IPS-18c (cell line): Measurements from ENCODE around the gene EPRS1.
A peak's percentile ranks its signal among the peaks of the same experiment; 100 is the strongest.
"Not testable (repeated sequence)": the region's sequence is repeated elsewhere in the genome, so short reads cannot be mapped to it uniquely, and the experiment has no call there.

Experiments used
- H3K4me3 ChIP-seq: 2 replicates; pipeline ENCODE4 v1.7.0; 2013; ENCODE audit warnings: low read depth, mild to moderate bottlenecking, low read length, moderate library complexity; ENCODE audit not compliant: insufficient read depth
- H3K9me3 ChIP-seq: one replicate; pipeline ENCODE4 v1.6.1; 2013; ENCODE audit warnings: mild to moderate bottlenecking, low read length, moderate library complexity; ENCODE audit not compliant: control insufficient read depth, insufficient read depth

EPRS1 gene

GRCh38 chr1:220044678-220045355 is 1.5 kb downstream of the EPRS1 start:
- peak overlapping the region; percentile 96; the same call in 1 of the 2 replicates for H3K4me3 ChIP-seq

GRCh38 chr1:220043646-220044045 is 2.7 kb downstream of the EPRS1 start:
- Histone ChIP-seq H3K4me3 (no peak overlapping the region), H3K9me3 (peaks cover 7% of the 10 kb centered on the region)

More at GRCh38 chr1:220044678-220045355, 1.5 kb downstream of the EPRS1 start:
- peaks cover 4% of the 10 kb centered on the region for H3K9me3 ChIP-seq

- H3K9me3 ChIP-seq = peaks cover 7% of the 10 kb centered on the region
- H3K4me3 ChIP-seq = no peak overlapping the region
Measured at GRCh38 chr1:220040028-220040596, 6.2 kb downstream of the EPRS1 start.

GRCh38 chr1:220038640-220039039 is 7.7 kb downstream of the EPRS1 start:
- H3K4me3 ChIP-seq = no peak overlapping the region
- peaks cover 6% of the 10 kb centered on the region for H3K9me3 ChIP-seq

GRCh38 chr1:220037810-220038209 is 8.5 kb downstream of the EPRS1 start:
- H3K4me3 ChIP-seq, H3K9me3 ChIP-seq: not testable (repeated sequence)

GRCh38 chr1:220032911-220033310 is 13.4 kb downstream of the EPRS1 start:
- Histone ChIP-seq H3K9me3 (no peaks in the 10 kb centered on the region), H3K4me3 (no peak overlapping the region)

- H3K9me3 ChIP-seq = no peaks in the 10 kb centered on the region
- H3K4me3 ChIP-seq = no peak overlapping the region
Measured at GRCh38 chr1:220031287-220031686, 15.0 kb downstream of the EPRS1 start.

GRCh38 chr1:220028346-220028895 is 17.9 kb downstream of the EPRS1 start:
- no peak overlapping the region for H3K4me3 ChIP-seq
- H3K9me3 ChIP-seq = no peaks in the 10 kb centered on the region

- Histone ChIP-seq H3K4me3 (no peak overlapping the region), H3K9me3 (no peaks in the 10 kb centered on the region)
Measured at GRCh38 chr1:220019071-220019470, 27.2 kb downstream of the EPRS1 start.

GRCh38 chr1:220013497-220013896 is 32.8 kb downstream of the EPRS1 start:
- H3K9me3 ChIP-seq = no peaks in the 10 kb centered on the region
- no peak overlapping the region for H3K4me3 ChIP-seq

GRCh38 chr1:220012259-220012658 is 34.0 kb downstream of the EPRS1 start:
- no peak overlapping the region for H3K4me3 ChIP-seq

GRCh38 chr1:220011620-220012019 is 34.7 kb downstream of the EPRS1 start:
- Histone ChIP-seq H3K4me3 (no peak overlapping the region), H3K9me3 (no peaks in the 10 kb centered on the region)

More at GRCh38 chr1:220012259-220012658, 34.0 kb downstream of the EPRS1 start:
- H3K9me3 ChIP-seq = no peaks in the 10 kb centered on the region

GRCh38 chr1:220007438-220007837 is 38.9 kb downstream of the EPRS1 start:
- no peak overlapping the region for H3K4me3 ChIP-seq
- no peaks in the 10 kb centered on the region for H3K9me3 ChIP-seq

GRCh38 chr1:220005489-220005888 is 40.8 kb downstream of the EPRS1 start:
- H3K4me3 ChIP-seq = no peak overlapping the region
- H3K9me3 ChIP-seq = no peaks in the 10 kb centered on the region

- no peak overlapping the region for H3K4me3 ChIP-seq
Measured at GRCh38 chr1:220003610-220004299, 42.5 kb downstream of the EPRS1 start.

GRCh38 chr1:220003015-220003414 is 43.3 kb downstream of the EPRS1 start:
- H3K9me3 ChIP-seq = no peaks in the 10 kb centered on the region

More at GRCh38 chr1:220003610-220004299, 42.5 kb downstream of the EPRS1 start:
- no peaks in the 10 kb centered on the region for H3K9me3 ChIP-seq

GRCh38 chr1:220001095-220001501 is 45.2 kb downstream of the EPRS1 start:
- Histone ChIP-seq H3K4me3 (no peak overlapping the region), H3K9me3 (no peaks in the 10 kb centered on the region)

More at GRCh38 chr1:220003015-220003414, 43.3 kb downstream of the EPRS1 start:
- H3K4me3 ChIP-seq = no peak overlapping the region

GRCh38 chr1:219999821-220000220 is 46.5 kb downstream of the EPRS1 start:
- H3K4me3 ChIP-seq = no peak overlapping the region
- no peaks in the 10 kb centered on the region for H3K9me3 ChIP-seq
